Tibial artery (tissue), 4 donors: ENCODE measurements around the gene MEG3.

Experiments
- DNase-seq, 2 donors: peaks; one replicate each; pipeline ENCODE4 v3.0.0-alpha.2; 2019
- H3K27ac ChIP-seq, 2 donors: fragments of 200-600 bp; sonication (generic) in 1 of 2; 1 replicate in 1 of 2; 2 replicates in 1 of 2; pipeline ENCODE4 v1.5.1; 2018 to 2019; ENCODE audit warnings: mild to moderate bottlenecking in 1 of 2
- H3K27me3 ChIP-seq, 2 donors: fragments of 200-600 bp; sonication (generic) in 1 of 2; one replicate each; pipeline versions ENCODE4 v1.5.1 to v1.6.0; 2016 to 2019
- H3K36me3 ChIP-seq, 3 donors: fragments of 200-600 bp; sonication (generic) in 2 of 3; one replicate each; pipeline ENCODE4 v1.5.1; 2016 to 2019; ENCODE audit warnings: mild to moderate bottlenecking in 2 of 3
- H3K4me1 ChIP-seq, 4 donors: fragments of 200-600 bp; sonication (generic) in 2 of 4; 1 replicate in 3 of 4; 2 replicates in 1 of 4; pipeline ENCODE4 v1.5.1; 2016 to 2019
- H3K4me3 ChIP-seq, 2 donors: fragments of 200-600 bp; sonication (generic) in 1 of 2; 1 replicate in 1 of 2; 2 replicates in 1 of 2; pipeline ENCODE4 v1.5.1; 2018 to 2019; ENCODE audit warnings: mild to moderate bottlenecking in 2 of 2
- H3K9me3 ChIP-seq, 3 donors: fragments of 200-600 bp; sonication (generic) in 1 of 3; one replicate each; pipeline ENCODE4 v1.5.1; 2016 to 2019
- intact Hi-C: fragments of 100-400 bp; cut with DNase I; formaldehyde crosslinking; loops from one replicate; pipeline ENCODE4 v1.15.0; 2023; ENCODE audit warnings: low total_unique reads
- TF ChIP-seq, protein P1 (sequence below), 2 experiments: fragments of 200-600 bp in 1 of 2; fragments of 450-650 bp in 1 of 2; IDR thresholded peaks; one replicate each; pipeline ENCODE4 v1.5.1; 2017 to 2019; ENCODE audit warnings: antibody characterized with exemption in 2 of 2, mild to moderate bottlenecking in 1 of 2, moderate library complexity in 1 of 2

Gene MEG3

DNA sequence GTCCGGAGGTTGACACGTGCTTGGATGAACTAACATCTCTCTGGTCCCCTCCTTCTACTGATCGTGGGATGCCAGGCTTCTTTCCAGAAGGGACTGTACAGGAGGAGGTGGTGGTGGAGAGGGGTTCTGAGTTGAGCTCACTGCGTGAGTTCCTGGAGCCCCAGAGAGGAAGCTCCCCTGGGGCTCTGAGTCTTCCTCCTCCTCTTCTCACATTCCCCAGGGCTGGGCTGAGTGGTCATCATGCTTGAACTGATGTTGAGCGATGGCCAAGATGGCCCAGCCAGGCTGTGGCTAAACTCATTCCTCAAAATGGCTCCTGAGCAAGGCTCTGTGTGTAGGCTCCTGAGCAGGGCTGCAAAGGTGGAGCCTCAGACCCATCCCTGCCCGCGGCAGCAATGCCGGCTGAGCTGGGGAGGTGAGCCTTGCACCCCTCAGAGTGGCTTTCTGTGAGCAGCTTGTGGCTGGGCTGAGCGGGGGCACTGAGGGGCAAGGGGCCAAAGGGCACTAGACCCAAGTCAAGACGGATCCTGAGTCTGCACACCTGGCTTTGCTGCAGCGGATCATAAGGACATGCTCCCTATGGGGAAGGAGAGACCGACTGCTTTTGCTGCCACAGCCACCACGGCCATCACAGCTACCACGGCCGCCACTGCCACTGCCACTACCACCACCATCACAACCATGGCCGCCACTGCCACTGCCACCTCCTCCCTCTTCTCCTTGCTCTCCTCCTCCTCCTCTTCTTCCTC, 35.4 kb downstream of the MEG3 start:
- no peak for DNase-seq
- no peaks in the 10 kb centered on the region for H3K4me1 ChIP-seq
- H3K36me3 ChIP-seq = no peaks in the 10 kb centered on the region
- H3K27me3 ChIP-seq = peaks cover 0 to 12% of the 10 kb centered on the region in 2 donors
- no peaks in the 10 kb centered on the region for H3K9me3 ChIP-seq
- no peak overlapping the region for H3K27ac ChIP-seq
- H3K4me3 ChIP-seq = no peak overlapping the region
- TF ChIP-seq, protein P1, sequence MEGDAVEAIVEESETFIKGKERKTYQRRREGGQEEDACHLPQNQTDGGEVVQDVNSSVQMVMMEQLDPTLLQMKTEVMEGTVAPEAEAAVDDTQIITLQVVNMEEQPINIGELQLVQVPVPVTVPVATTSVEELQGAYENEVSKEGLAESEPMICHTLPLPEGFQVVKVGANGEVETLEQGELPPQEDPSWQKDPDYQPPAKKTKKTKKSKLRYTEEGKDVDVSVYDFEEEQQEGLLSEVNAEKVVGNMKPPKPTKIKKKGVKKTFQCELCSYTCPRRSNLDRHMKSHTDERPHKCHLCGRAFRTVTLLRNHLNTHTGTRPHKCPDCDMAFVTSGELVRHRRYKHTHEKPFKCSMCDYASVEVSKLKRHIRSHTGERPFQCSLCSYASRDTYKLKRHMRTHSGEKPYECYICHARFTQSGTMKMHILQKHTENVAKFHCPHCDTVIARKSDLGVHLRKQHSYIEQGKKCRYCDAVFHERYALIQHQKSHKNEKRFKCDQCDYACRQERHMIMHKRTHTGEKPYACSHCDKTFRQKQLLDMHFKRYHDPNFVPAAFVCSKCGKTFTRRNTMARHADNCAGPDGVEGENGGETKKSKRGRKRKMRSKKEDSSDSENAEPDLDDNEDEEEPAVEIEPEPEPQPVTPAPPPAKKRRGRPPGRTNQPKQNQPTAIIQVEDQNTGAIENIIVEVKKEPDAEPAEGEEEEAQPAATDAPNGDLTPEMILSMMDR (IDR thresholded peaks at IDR 0.05) = no peak
- intact Hi-C loops = no loop called here

DNA sequence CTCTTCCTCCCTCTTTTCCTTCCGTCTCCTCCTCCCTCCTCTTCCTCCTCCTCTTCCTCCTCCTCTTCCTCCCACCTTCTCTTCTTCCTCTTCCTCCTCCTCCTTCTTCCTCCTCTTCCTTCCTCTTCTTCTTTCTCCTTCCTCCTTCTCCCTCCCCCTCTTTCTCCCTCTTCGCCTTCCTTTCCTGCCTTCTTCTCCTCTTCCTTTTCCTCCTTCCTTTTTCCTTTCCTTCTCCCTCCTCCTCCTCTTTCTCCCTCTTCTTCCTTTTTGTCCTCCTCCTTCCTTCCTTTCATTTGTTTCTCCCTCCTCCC, 36.0 kb downstream of the MEG3 start:
- no peak overlapping the region for H3K27ac ChIP-seq
- DNase-seq = no peak
- H3K4me3 ChIP-seq = no peak overlapping the region
- TF ChIP-seq, protein P1 (IDR thresholded peaks at IDR 0.05) = no peak
- H3K36me3 ChIP-seq = no peaks in the 10 kb centered on the region
- peaks cover 0 to 12% of the 10 kb centered on the region in 2 donors for H3K27me3 ChIP-seq
- intact Hi-C loops = no loop called here
- no peaks in the 10 kb centered on the region for H3K4me1 ChIP-seq
- H3K9me3 ChIP-seq = no peaks in the 10 kb centered on the region

DNA sequence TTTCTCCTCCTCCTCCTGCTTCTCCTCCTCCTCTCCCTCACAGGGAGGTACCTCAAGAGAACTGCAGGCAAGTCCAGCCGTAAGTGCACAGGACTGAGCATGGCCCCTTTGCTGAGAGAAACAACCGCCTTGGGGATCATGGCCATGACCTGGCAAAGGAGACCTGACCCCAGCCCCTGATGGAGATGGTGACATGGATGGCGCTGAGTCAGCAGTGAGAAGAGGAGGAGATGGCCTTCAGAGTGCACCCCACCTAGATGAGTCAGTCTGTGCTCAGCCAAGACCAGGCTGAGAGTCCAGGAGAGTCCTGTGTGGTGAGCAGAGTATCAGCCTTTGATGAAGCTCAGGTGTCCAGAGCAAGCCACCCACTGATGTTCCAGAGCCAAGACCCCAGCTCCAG, 36.4 kb downstream of the MEG3 start:
- intact Hi-C loops = no loop called here
- TF ChIP-seq, protein P1 (IDR thresholded peaks at IDR 0.05) = no peak
- Histone ChIP-seq H3K27ac (no peak overlapping the region), H3K4me3 (no peak overlapping the region), H3K4me1 (no peaks in the 10 kb centered on the region), H3K9me3 (no peaks in the 10 kb centered on the region), H3K36me3 (no peaks in the 10 kb centered on the region), H3K27me3 (peaks cover 0 to 12% of the 10 kb centered on the region in 2 donors)
- DNase-seq = no peak

DNA sequence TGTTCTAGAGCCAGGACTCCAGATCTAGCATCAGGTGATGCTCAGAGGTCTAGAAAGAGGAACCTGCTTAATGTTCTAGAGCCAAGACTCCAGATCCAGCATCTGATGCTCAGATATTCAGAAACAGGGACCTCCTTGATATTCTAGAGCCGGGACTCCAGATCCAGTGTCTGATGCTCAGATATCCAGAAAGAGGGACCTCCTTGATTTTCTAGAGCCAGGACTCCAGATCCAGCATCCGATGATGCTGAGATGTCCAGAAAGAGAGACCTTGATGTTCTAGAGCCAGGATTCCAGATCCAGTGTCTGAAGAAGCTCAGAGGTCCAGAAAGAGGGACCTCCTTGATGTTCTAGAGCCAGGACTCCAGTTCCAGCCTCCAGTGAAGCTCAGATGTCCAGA, 36.9 kb downstream of the MEG3 start:
- no peaks in the 10 kb centered on the region for H3K9me3 ChIP-seq
- H3K27me3 ChIP-seq = peaks cover 0 to 12% of the 10 kb centered on the region in 2 donors
- DNase-seq = no peak
- H3K27ac ChIP-seq = no peak overlapping the region
- H3K4me1 ChIP-seq = no peaks in the 10 kb centered on the region
- TF ChIP-seq, protein P1 (IDR thresholded peaks at IDR 0.05) = no peak
- intact Hi-C loops = no loop called here
- no peak overlapping the region for H3K4me3 ChIP-seq
- no peaks in the 10 kb centered on the region for H3K36me3 ChIP-seq

DNA sequence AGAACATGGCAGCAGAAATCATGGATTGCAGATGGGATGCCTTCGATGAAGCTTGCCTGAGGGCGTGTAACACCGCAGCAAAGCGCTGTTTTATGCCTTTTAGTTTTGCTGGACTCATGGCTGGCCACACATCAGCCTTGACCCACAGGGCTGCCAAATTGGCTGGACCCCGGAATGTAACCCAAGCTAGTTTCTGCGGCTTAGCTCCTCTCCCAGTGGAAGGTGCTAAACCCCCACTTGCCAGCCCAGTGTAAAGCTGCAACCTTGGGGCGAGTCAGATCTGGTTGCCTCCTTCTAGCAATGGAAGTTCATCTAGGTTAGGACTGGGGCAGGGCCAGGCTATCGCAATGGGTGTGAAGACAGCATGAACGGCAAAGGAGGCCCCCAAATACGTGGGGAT, 38.3 kb downstream of the MEG3 start:
- no peaks in the 10 kb centered on the region for H3K9me3 ChIP-seq
- no peaks in the 10 kb centered on the region for H3K4me1 ChIP-seq
- DNase-seq = peak in 1 of 2 donors; percentile 44
- TF ChIP-seq, protein P1 (IDR thresholded peaks at IDR 0.05) = no peak
- H3K27ac ChIP-seq = no peak overlapping the region
- no peaks in the 10 kb centered on the region for H3K36me3 ChIP-seq
- intact Hi-C loops = no loop called here
- H3K4me3 ChIP-seq = no peak overlapping the region
- H3K27me3 ChIP-seq = no peaks in the 10 kb centered on the region
